Activated T-helper 1 cell treated with Interleukin-2 at 50 U/mL for 16 hours (primary cell): ENCODE measurements around the gene EDC4.
"Not testable (repeated sequence)": the region's sequence is repeated elsewhere in the genome, so short reads cannot be mapped to it uniquely, and the experiment has no call there.

Source experiments
- DNase-seq: peaks from one replicate; pipeline ENCODE4 v3.0.0-alpha.2; 2020; ENCODE audit warnings: low read depth

EDC4 gene

GRCh38 chr16:67853670-67854069 lies 19.2 kb upstream of the EDC4 start:
- no peak for DNase-seq

- DNase-seq: no peak
Observed at GRCh38 chr16:67855789-67856188, 17.1 kb upstream of the EDC4 start.

- no peak for DNase-seq
Observed at GRCh38 chr16:67856927-67857546, 15.8 kb upstream of the EDC4 start.

GRCh38 chr16:67857547-67858233 lies 15.2 kb upstream of the EDC4 start:
- DNase-seq: no peak

GRCh38 chr16:67858500-67858899 lies 14.4 kb upstream of the EDC4 start:
- DNase-seq: no peak

GRCh38 chr16:67860589-67861398 lies 12.1 kb upstream of the EDC4 start:
- DNase-seq: no peak

GRCh38 chr16:67861877-67862276 lies 11.0 kb upstream of the EDC4 start:
- no peak for DNase-seq

- DNase-seq: no peak
Observed at GRCh38 chr16:67862623-67863583, 9.9 kb upstream of the EDC4 start.

GRCh38 chr16:67864044-67864443 lies 8.8 kb upstream of the EDC4 start:
- DNase-seq: not testable (repeated sequence)

- no peak for DNase-seq
Observed at GRCh38 chr16:67864594-67864993, 8.3 kb upstream of the EDC4 start.

- no peak for DNase-seq
Observed at GRCh38 chr16:67865318-67865717, 7.5 kb upstream of the EDC4 start.

GRCh38 chr16:67868290-67868689 lies 4.6 kb upstream of the EDC4 start:
- DNase-seq: no peak

GRCh38 chr16:67869653-67870052 lies 3.2 kb upstream of the EDC4 start:
- DNase-seq: no peak

- no peak for DNase-seq
Observed at GRCh38 chr16:67871256-67871655, 1.6 kb upstream of the EDC4 start.

- DNase-seq: no peak
Observed at GRCh38 chr16:67872131-67872630, 671 bp upstream of the EDC4 start.

- DNase-seq: no peak
Observed at GRCh38 chr16:67873435-67874370, 851 bp downstream of the EDC4 start.

- no peak for DNase-seq
Observed at GRCh38 chr16:67874372-67874771, 1.5 kb downstream of the EDC4 start.

GRCh38 chr16:67877064-67877463 lies 4.2 kb downstream of the EDC4 start:
- DNase-seq: no peak

- DNase-seq: no peak
Observed at GRCh38 chr16:67878232-67878631, 5.4 kb downstream of the EDC4 start.

GRCh38 chr16:67878846-67879245 lies 6.0 kb downstream of the EDC4 start:
- no peak for DNase-seq

- no peak for DNase-seq
Observed at GRCh38 chr16:67879462-67879861, 6.6 kb downstream of the EDC4 start.
